H1 (cell line): Measurements from ENCODE around the gene KDF1. TPM values are rescaled to one million over a fixed set of nuclear protein-coding genes. Genes with fewer than 3 reads are reported as not detected.

Experiments used
- CTCF ChIA-PET: fragments of 300-600 bp; sonication (Branson Sonifier 250); formaldehyde crosslinking; loops from one replicate; lab custom pipeline; 2021; ENCODE audit not compliant: partially characterized antibody; lab: Charles Lee
- POLR2A ChIA-PET: fragments of 300-600 bp; sonication (Branson Sonifier 250); formaldehyde crosslinking; loops from one replicate; lab custom pipeline; 2021; ENCODE audit warnings: inconsistent platforms; ENCODE audit not compliant: partially characterized antibody; lab: Charles Lee
- DNase-seq, 2 experiments: peaks; one replicate each; pipeline versions ENCODE4 v3.0.0 to v3.0.0-alpha.2; 2010 to 2022; ENCODE audit warnings: low spot score in 2 of 2, low read depth in 1 of 2, mixed read lengths in 1 of 2
- FAIRE-seq: peaks from 2 replicates; lab custom pipeline; 2011; peaks lifted over from hg19 to GRCh38; lab: Jason Lieb, UNC
- H2AFZ ChIP-seq: 2 replicates; pipeline ENCODE4 v1.8.1; 2012; ENCODE audit warnings: low read length, inconsistent platforms
- H2AK5ac ChIP-seq: 2 replicates; pipeline ENCODE4 v1.6.1; 2013; ENCODE audit warnings: low read depth, low read length
- H2BK120ac ChIP-seq: replicated peaks from 2 replicates; pipeline ENCODE3; 2013; ENCODE audit warnings: low read depth, low read length, inconsistent platforms
- H2BK12ac ChIP-seq: 2 replicates; pipeline ENCODE4 v1.6.1; 2013; ENCODE audit warnings: low read depth, low read length
- H2BK15ac ChIP-seq: 2 replicates; pipeline ENCODE4 v1.6.1; 2013; ENCODE audit warnings: low read length
- H2BK20ac ChIP-seq: 2 replicates; pipeline ENCODE4 v1.6.1; 2013; ENCODE audit warnings: low read length
- H2BK5ac ChIP-seq: 2 replicates; pipeline ENCODE4 v1.6.1; 2013; ENCODE audit warnings: low read depth, low read length
- H3K14ac ChIP-seq: 2 replicates; pipeline ENCODE4 v1.6.1; 2013; ENCODE audit warnings: inconsistent platforms; ENCODE audit not compliant: insufficient read length
- H3K18ac ChIP-seq: 2 replicates; pipeline ENCODE4 v1.6.1; 2013; ENCODE audit warnings: low read length; ENCODE audit errors: extremely low read depth
- H3K23ac ChIP-seq: 2 replicates; pipeline ENCODE4 v1.6.1; 2013; ENCODE audit warnings: inconsistent platforms; ENCODE audit not compliant: insufficient read length
- H3K23me2 ChIP-seq: 2 replicates; pipeline ENCODE4 v1.6.1; 2013; ENCODE audit warnings: low read depth, low read length
- H3K27ac ChIP-seq: 2 replicates; pipeline ENCODE4 v1.6.1; 2011; ENCODE audit warnings: low read depth, low read length, inconsistent platforms
- H3K27me3 ChIP-seq, 4 experiments: replicated peaks in 1 of 4; 1 replicate in 1 of 4; 2 replicates in 3 of 4; pipeline versions ENCODE4 v1.6.1 to v1.8.1; 2011 to 2013; ENCODE audit warnings: low read length in 3 of 4, mild to moderate bottlenecking in 3 of 4, inconsistent platforms in 2 of 4, mixed read lengths in 2 of 4, moderate library complexity in 1 of 4; ENCODE audit not compliant: control insufficient read depth in 3 of 4, insufficient read depth in 3 of 4; ENCODE audit errors: extremely low read depth in 1 of 4
- H3K36me3 ChIP-seq, 4 experiments: 2 replicates each; pipeline versions ENCODE4 v1.6.1 to v1.8.1; 2011 to 2013; ENCODE audit warnings: mild to moderate bottlenecking in 4 of 4, low read length in 3 of 4, moderate library complexity in 2 of 4, control low read depth in 1 of 4, inconsistent platforms in 1 of 4; ENCODE audit not compliant: insufficient read depth in 4 of 4, control insufficient read depth in 2 of 4
- H3K4ac ChIP-seq: replicated peaks from 2 replicates; pipeline ENCODE3; 2013; ENCODE audit warnings: low read length, low read depth, mixed read lengths, inconsistent platforms; ENCODE audit not compliant: insufficient read length
- H3K4me1 ChIP-seq, 4 experiments: replicated peaks in 1 of 4; 1 replicate in 1 of 4; 2 replicates in 3 of 4; pipeline versions ENCODE4 v1.6.1 to v1.8.1; 2011 to 2013; ENCODE audit warnings: low read length in 3 of 4, inconsistent platforms in 2 of 4, mixed read lengths in 1 of 4; ENCODE audit not compliant: insufficient read depth in 4 of 4, control insufficient read depth in 3 of 4
- H3K4me2 ChIP-seq, 2 experiments: 2 replicates each; pipeline versions ENCODE4 v1.6.1 to v1.8.1; 2011 to 2013; ENCODE audit warnings: low read depth in 2 of 2, low read length in 2 of 2, control low read depth in 1 of 2, inconsistent platforms in 1 of 2, mild to moderate bottlenecking in 1 of 2; ENCODE audit not compliant: insufficient read depth in 1 of 2
- H3K4me3 ChIP-seq, 4 experiments: fragments of 200-600, 300-600 bp in 1 of 4; sonication (generic), shearing (Covaris generic), sonication (Bioruptor Twin) in 1 of 4; 2 replicates each; pipeline versions ENCODE4 v1.5.1 to v1.8.1; 2011 to 2016; ENCODE audit warnings: low read length in 4 of 4, low read depth in 3 of 4, control low read depth in 2 of 4, inconsistent platforms in 2 of 4, mild to moderate bottlenecking in 2 of 4, mixed read lengths in 1 of 4, moderate library complexity in 1 of 4; ENCODE audit not compliant: insufficient read depth in 2 of 4; ENCODE audit errors: extremely low read depth in 1 of 4
- H3K56ac ChIP-seq: replicated peaks from 2 replicates; pipeline ENCODE3; 2013; ENCODE audit warnings: low read depth, mild to moderate bottlenecking, mixed read lengths, low read length, inconsistent platforms; ENCODE audit not compliant: insufficient read length
- H3K79me1 ChIP-seq: 2 replicates; pipeline ENCODE4 v1.6.1; 2013; ENCODE audit warnings: low read depth, low read length, control low read depth
- H3K79me2 ChIP-seq, 2 experiments: 2 replicates each; pipeline versions ENCODE4 v1.6.1 to v1.8.1; 2012 to 2013; ENCODE audit warnings: low read length in 2 of 2, mild to moderate bottlenecking in 2 of 2, inconsistent platforms in 1 of 2; ENCODE audit not compliant: insufficient read depth in 2 of 2, control insufficient read depth in 1 of 2
- H3K9ac ChIP-seq, 4 experiments: replicated peaks in 1 of 4; 1 replicate in 1 of 4; 2 replicates in 3 of 4; pipeline versions ENCODE4 v1.6.1 to v1.8.1; 2011 to 2013; ENCODE audit warnings: low read depth in 3 of 4, low read length in 3 of 4, control low read depth in 2 of 4, mild to moderate bottlenecking in 2 of 4, moderate library complexity in 2 of 4, inconsistent platforms in 1 of 4; ENCODE audit errors: extremely low read depth in 1 of 4
- H3K9me3 ChIP-seq, 2 experiments: 2 replicates each; pipeline versions ENCODE4 v1.6.1 to v1.8.1; 2012 to 2013; ENCODE audit warnings: mild to moderate bottlenecking in 2 of 2, moderate library complexity in 2 of 2, control low read depth in 1 of 2, inconsistent platforms in 1 of 2, low read depth in 1 of 2, low read length in 1 of 2, mixed read lengths in 1 of 2; ENCODE audit not compliant: insufficient read depth in 2 of 2
- H4K20me1 ChIP-seq, 2 experiments: replicated peaks in 1 of 2; 2 replicates each; pipeline versions ENCODE3 to v1.8.1; 2011 to 2013; ENCODE audit warnings: inconsistent platforms in 2 of 2, low read length in 2 of 2, mild to moderate bottlenecking in 1 of 2; ENCODE audit not compliant: insufficient read depth in 2 of 2, control insufficient read depth in 1 of 2
- H4K5ac ChIP-seq: 2 replicates; pipeline ENCODE4 v1.6.1; 2013; ENCODE audit warnings: low read length, low read depth, mixed read lengths, inconsistent platforms; ENCODE audit not compliant: insufficient read length
- H4K8ac ChIP-seq: 2 replicates; pipeline ENCODE4 v1.8.0; 2013; ENCODE audit warnings: mild to moderate bottlenecking, moderate library complexity, low read length, inconsistent platforms; ENCODE audit not compliant: insufficient read depth; ENCODE audit errors: extremely low read depth
- H4K91ac ChIP-seq: replicated peaks from 2 replicates; pipeline ENCODE3; 2013; ENCODE audit warnings: low read length, mixed read lengths, inconsistent platforms; ENCODE audit not compliant: insufficient read length
- BCL11A ChIP-seq, 2 experiments: IDR thresholded peaks; one replicate each; pipeline ENCODE4 v1.6.1; 2011; ENCODE audit warnings: low read depth in 2 of 2, low read length in 2 of 2, mild to moderate bottlenecking in 2 of 2
- GTF2F1 ChIP-seq: IDR thresholded peaks from 2 replicates; pipeline ENCODE4 v1.6.1; 2012; ENCODE audit warnings: low read depth, low read length, improper control_type of control experiment, borderline replicate concordance
- KDM4A ChIP-seq: IDR thresholded peaks from one replicate; pipeline ENCODE4 v1.7.1; 2012; ENCODE audit warnings: low read depth, mild to moderate bottlenecking, moderate library complexity, low read length, inconsistent platforms; ENCODE audit not compliant: severe bottlenecking
- RFX5 ChIP-seq: IDR thresholded peaks from 2 replicates; pipeline ENCODE4 v1.6.1; 2011; ENCODE audit warnings: low read depth, low read length, improper control_type of control experiment, borderline replicate concordance
- SAP30 ChIP-seq: fragments of 300-600 bp; sonication (generic); IDR thresholded peaks from 2 replicates; pipeline ENCODE4 v1.7.1; 2012; ENCODE audit warnings: low read length, moderate library complexity, mild to moderate bottlenecking, inconsistent platforms; ENCODE audit not compliant: insufficient read depth, insufficient replicate concordance
- SP1 ChIP-seq: IDR thresholded peaks from 2 replicates; pipeline ENCODE4 v1.6.1; 2011; ENCODE audit warnings: low read depth, low read length
- SUZ12 ChIP-seq: fragments of 200-600 bp; sonication (generic); IDR thresholded peaks from 2 replicates; pipeline ENCODE4 v1.6.1; 2012; ENCODE audit warnings: mild to moderate bottlenecking, inconsistent platforms, low read length, moderate library complexity, mixed read lengths
- TAF1 ChIP-seq: IDR thresholded peaks from 2 replicates; pipeline ENCODE4 v1.6.1; 2011; ENCODE audit warnings: mild to moderate bottlenecking, low read depth, low read length
- TBP ChIP-seq: IDR thresholded peaks from 2 replicates; pipeline ENCODE4 v1.6.1; 2011; ENCODE audit warnings: low read depth, low read length, improper control_type of control experiment
- WGBS, 2 experiments: shearing (Covaris generic) in 1 of 2; methylation state at CpG; one replicate each; pipeline versions ENCODE4 v1.1.6 to v1.1.7; 2013 to 2015; ENCODE audit warnings: low lambda C conversion rate in 2 of 2, mixed read lengths in 2 of 2, inconsistent platforms in 1 of 2, low coverage in 1 of 2, missing lambda C conversion rate in 1 of 2; ENCODE audit not compliant: insufficient replicate concordance in 2 of 2, insufficient coverage in 1 of 2, insufficient read length in 1 of 2; ENCODE audit errors: extremely low coverage in 1 of 2, missing lambda C conversion rate in 1 of 2; 5-methylcytosine and 5-hydroxymethylcytosine counted together
- polyA plus RNA-seq, 7 experiments: library from polyadenylated mRNA; depleted of rRNA in 3 of 7; stranded (reverse) in 5 of 7; unstranded in 2 of 7; fragments of >200 nt in 5 of 7; fragments of 200-250 nt in 2 of 7; gene quantifications; 1 replicate in 5 of 7; 2 replicates in 1 of 7; 4 replicates in 1 of 7; pipeline versions ENCODE4 v1.2.1 to v1.2.3, GENCODE V29; 2011 to 2013; ENCODE audit warnings: missing spikeins in 2 of 7, mixed read lengths in 2 of 7
- total RNA-seq: library from RNA; stranded (reverse); fragmentation: NEBNext Ultra II Directional; extraction: Animal tissue kit (Norgen Biotek cat#: 25700); gene quantifications from 2 replicates; pipeline ENCODE4 v1.2.1, GENCODE V29; 2021

KDF1 gene
- total and polyA plus RNA-seq, 2 of the 8 experiments (the other 6 are each of a cell fraction or from before 2014, with no cell fraction given) = 16.9 to 37.5 TPM

- H3K4ac ChIP-seq = no peak overlapping the region
- no peak overlapping the region for H3K56ac ChIP-seq
- H2BK120ac ChIP-seq = no peak overlapping the region
- no peak overlapping the region for H3K4me3 ChIP-seq
- no peak overlapping the region for H3K18ac ChIP-seq
- FAIRE-seq (no peak), DNase-seq (no peak)
- POLR2A ChIA-PET = interaction anchor here (2.4 to 42.2 kb wide), 2 partner anchors 12 to 35 kb away, joined by 7 to 1829 read pairs; partner anchors contain the start of genes TENT5B and TRNP1
- no peak overlapping the region for H3K14ac ChIP-seq
- H4K91ac ChIP-seq = no peak overlapping the region
- H3K36me3 ChIP-seq = no peaks in the 10 kb centered on the region
- no peak overlapping the region for H3K23ac ChIP-seq
- H2BK5ac ChIP-seq = no peak overlapping the region
- no peak overlapping the region for H4K5ac ChIP-seq
- WGBS, 2 experiments = 89% methylated on average over 2 of the region's 2 CpGs; no CpG with 5 or more reads in 1 of the 2 experiments
- no peaks in the 10 kb centered on the region for H3K23me2 ChIP-seq
- CTCF ChIA-PET = interaction anchor here (0.7 to 3.5 kb wide), 9 partner anchors 10 to 310 kb away, joined by 3 to 29 read pairs (median 4); no protein-coding TSS in a partner anchor
- no peak overlapping the region for H2AK5ac ChIP-seq
- H3K79me1 ChIP-seq = no peaks in the 10 kb centered on the region
- H2AFZ ChIP-seq = no peak overlapping the region
- no peak overlapping the region for H4K8ac ChIP-seq
- H3K27ac ChIP-seq = no peak overlapping the region
- no peaks in the 10 kb centered on the region for H4K20me1 ChIP-seq
- H2BK20ac ChIP-seq = no peak overlapping the region
- H3K27me3 ChIP-seq = no peaks in the 10 kb centered on the region; a peak in 1 of 7 replicates
- H2BK12ac ChIP-seq = no peak overlapping the region
- TF ChIP-seq BCL11A (IDR thresholded peaks at IDR 0.05; ENCODE audit: low read depth in 2 of 2, low read length in 2 of 2) (no peak), SP1 (no peak), KDM4A (no peak), TBP (no peak), GTF2F1 (no peak), TAF1 (no peak), RFX5 (no peak), SAP30 (no peak), SUZ12 (no peak)
- no peaks in the 10 kb centered on the region for H3K79me2 ChIP-seq
- H3K9me3 ChIP-seq = no peaks in the 10 kb centered on the region
- H3K4me2 ChIP-seq = no peak overlapping the region
- H3K4me1 ChIP-seq = peaks cover 0 to 7% (median 3%) of the 10 kb centered on the region in 4 experiments; a peak in 4 of 7 replicates
- H3K9ac ChIP-seq = no peak overlapping the region
- no peak overlapping the region for H2BK15ac ChIP-seq
Measured at GRCh38 chr1:26986658-26987057, 26.4 kb upstream of the KDF1 start.
